Testis (tissue), 2 donors: ENCODE data around the gene IL36G.

Source experiments
- POLR2A ChIP-seq: fragments of 450-650 bp; IDR thresholded peaks from one replicate; pipeline ENCODE4 v1.6.1; 2017; ENCODE audit warnings: antibody characterized with exemption, mild to moderate bottlenecking, moderate library complexity
- TF ChIP-seq, protein P1 (sequence below), 3 experiments: fragments of 450-650 bp in 2 of 3; fragments of 200-600 bp in 1 of 3; sonication (generic) in 1 of 3; IDR thresholded peaks; one replicate each; pipeline ENCODE4 v1.5.1; 2016 to 2019; ENCODE audit warnings: antibody characterized with exemption in 3 of 3, mild to moderate bottlenecking in 2 of 3, moderate library complexity in 1 of 3

DNA sequence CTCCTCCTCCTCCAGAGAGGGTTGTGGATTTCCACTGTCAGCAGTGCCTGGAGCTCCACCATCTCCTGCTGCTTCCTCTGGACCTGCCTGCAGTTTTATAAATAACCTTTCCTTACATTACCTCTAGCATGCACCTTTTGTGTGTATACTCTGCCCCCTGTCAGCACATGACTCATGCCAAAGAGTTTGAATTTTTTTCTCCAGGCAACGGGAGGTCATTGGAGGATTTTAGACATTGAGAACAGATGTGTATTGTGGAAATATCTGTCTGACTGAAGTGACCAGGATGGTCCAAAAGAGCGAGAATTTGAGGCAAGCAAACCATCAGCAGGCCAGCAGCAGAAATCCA, 35.2 kb upstream of the IL36G start:
- TF ChIP-seq, protein P1, sequence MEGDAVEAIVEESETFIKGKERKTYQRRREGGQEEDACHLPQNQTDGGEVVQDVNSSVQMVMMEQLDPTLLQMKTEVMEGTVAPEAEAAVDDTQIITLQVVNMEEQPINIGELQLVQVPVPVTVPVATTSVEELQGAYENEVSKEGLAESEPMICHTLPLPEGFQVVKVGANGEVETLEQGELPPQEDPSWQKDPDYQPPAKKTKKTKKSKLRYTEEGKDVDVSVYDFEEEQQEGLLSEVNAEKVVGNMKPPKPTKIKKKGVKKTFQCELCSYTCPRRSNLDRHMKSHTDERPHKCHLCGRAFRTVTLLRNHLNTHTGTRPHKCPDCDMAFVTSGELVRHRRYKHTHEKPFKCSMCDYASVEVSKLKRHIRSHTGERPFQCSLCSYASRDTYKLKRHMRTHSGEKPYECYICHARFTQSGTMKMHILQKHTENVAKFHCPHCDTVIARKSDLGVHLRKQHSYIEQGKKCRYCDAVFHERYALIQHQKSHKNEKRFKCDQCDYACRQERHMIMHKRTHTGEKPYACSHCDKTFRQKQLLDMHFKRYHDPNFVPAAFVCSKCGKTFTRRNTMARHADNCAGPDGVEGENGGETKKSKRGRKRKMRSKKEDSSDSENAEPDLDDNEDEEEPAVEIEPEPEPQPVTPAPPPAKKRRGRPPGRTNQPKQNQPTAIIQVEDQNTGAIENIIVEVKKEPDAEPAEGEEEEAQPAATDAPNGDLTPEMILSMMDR (IDR thresholded peaks at IDR 0.05): no peak
- TF ChIP-seq POLR2A: no peak
